ENCODE data around the gene C11orf21. TPM values are rescaled to one million over a fixed set of nuclear protein-coding genes. Genes with fewer than 3 reads are reported as not detected.

Gene C11orf21
- polyA plus RNA-seq, 1 donor (not counting 4 experiments of a cell fraction or from before 2014, with no cell fraction given) = not detected

GRCh38 chr11:2325719-2326118 is 24.0 kb upstream of the C11orf21 start:
- no peaks in the 10 kb centered on the region for H3K9me1 ChIP-seq (ENCODE audit: control insufficient read depth, extremely low read depth, insufficient read depth, low read length)
- peaks cover 4% of the 10 kb centered on the region for H3K4me1 ChIP-seq (ENCODE audit: control insufficient read depth, extremely low read depth, insufficient read depth, low read length)
- no peak overlapping the region for H2AFZ ChIP-seq (ENCODE audit: control insufficient read depth, low read length)

GRCh38 chr11:2325123-2325522 is 23.4 kb upstream of the C11orf21 start:
- DNase-seq (ENCODE audit: low read depth, low spot score) (no peak), FAIRE-seq (no peak)
- TF ChIP-seq CTCF (optimal IDR thresholded peaks at IDR 0.05 in 1 of 3, IDR thresholded peaks at IDR 0.05 in 1 of 3, conservative IDR thresholded peaks at IDR 0.05 in 1 of 3; ENCODE audit: extremely low read depth in 1 of 3, insufficient read depth in 2 of 3, low read length in 3 of 3) (no peak), EZH2 (IDR thresholded peaks at IDR 0.05; ENCODE audit: low read length) (no peak)
- no peak overlapping the region for H3K4me3 ChIP-seq (ENCODE audit: control insufficient read depth in 2 of 3, extremely low read depth in 1 of 3, insufficient read depth in 2 of 3, low read depth in 1 of 3, low read length in 3 of 3)
- no peak overlapping the region for H3K4me2 ChIP-seq (ENCODE audit: control insufficient read depth, extremely low read depth, insufficient read depth, low read depth, low read length)
- H3K9me3 ChIP-seq (ENCODE audit: control insufficient read depth, low read depth, low read length) = no peaks in the 10 kb centered on the region
- dilution Hi-C loops (cut with MboI; ENCODE audit: extremely low pct_ligation_motif_present, low sequenced_read_pairs) = no loop called here
- no peak overlapping the region for H3K9ac ChIP-seq (ENCODE audit: control insufficient read depth, extremely low read depth, insufficient read depth, low read length)
- H3K36me3 ChIP-seq (ENCODE audit: control insufficient read depth in 2 of 2, extremely low read depth in 1 of 2, insufficient read depth in 2 of 2, low read length in 2 of 2) = no peaks in the 10 kb centered on the region
- no peak overlapping the region for H2AFZ ChIP-seq (ENCODE audit: control insufficient read depth, low read length)
- H3K9me1 ChIP-seq (ENCODE audit: control insufficient read depth, extremely low read depth, insufficient read depth, low read length) = no peaks in the 10 kb centered on the region
- H4K20me1 ChIP-seq (ENCODE audit: control insufficient read depth, extremely low read depth, insufficient read depth, low read length) = no peaks in the 10 kb centered on the region
- no peaks in the 10 kb centered on the region for H3K27me3 ChIP-seq (ENCODE audit: control insufficient read depth, extremely low read depth, insufficient read depth, low read length)
- H3K4me1 ChIP-seq (ENCODE audit: control insufficient read depth, extremely low read depth, insufficient read depth, low read length) = peaks cover 4% of the 10 kb centered on the region
- no peaks in the 10 kb centered on the region for H3K79me2 ChIP-seq (ENCODE audit: control insufficient read depth, insufficient read depth, low read length)
- H3K27ac ChIP-seq (ENCODE audit: control insufficient read depth, insufficient read depth, low read length) = no peak overlapping the region

More at GRCh38 chr11:2325719-2326118, 24.0 kb upstream of the C11orf21 start:
- Histone ChIP-seq H3K36me3 (ENCODE audit: control insufficient read depth in 2 of 2, extremely low read depth in 1 of 2, insufficient read depth in 2 of 2, low read length in 2 of 2) (no peaks in the 10 kb centered on the region), H3K4me2 (ENCODE audit: control insufficient read depth, extremely low read depth, insufficient read depth, low read depth, low read length) (no peak overlapping the region), H3K27ac (ENCODE audit: control insufficient read depth, insufficient read depth, low read length) (no peak overlapping the region), H3K79me2 (ENCODE audit: control insufficient read depth, insufficient read depth, low read length) (no peaks in the 10 kb centered on the region), H4K20me1 (ENCODE audit: control insufficient read depth, extremely low read depth, insufficient read depth, low read length) (no peaks in the 10 kb centered on the region), H3K9ac (ENCODE audit: control insufficient read depth, extremely low read depth, insufficient read depth, low read length) (no peak overlapping the region), H3K9me3 (ENCODE audit: control insufficient read depth, low read depth, low read length) (peaks cover 4% of the 10 kb centered on the region), H3K27me3 (ENCODE audit: control insufficient read depth, extremely low read depth, insufficient read depth, low read length) (no peaks in the 10 kb centered on the region), H3K4me3 (ENCODE audit: control insufficient read depth in 2 of 3, extremely low read depth in 1 of 3, insufficient read depth in 2 of 3, low read depth in 1 of 3, low read length in 3 of 3) (no peak overlapping the region)
- DNase-seq (ENCODE audit: low read depth, low spot score) (no peak), FAIRE-seq (no peak)
- TF ChIP-seq EZH2 (IDR thresholded peaks at IDR 0.05; ENCODE audit: low read length) (no peak), CTCF (optimal IDR thresholded peaks at IDR 0.05 in 1 of 3, IDR thresholded peaks at IDR 0.05 in 1 of 3, conservative IDR thresholded peaks at IDR 0.05 in 1 of 3; ENCODE audit: extremely low read depth in 1 of 3, insufficient read depth in 2 of 3, low read length in 3 of 3) (no peak)
- dilution Hi-C loops (cut with MboI; ENCODE audit: extremely low pct_ligation_motif_present, low sequenced_read_pairs) = no loop called here
